Ammon's horn (tissue), 1 donor: ENCODE data around the gene RRAS.
"Not testable (repeated sequence)": the region's sequence is repeated elsewhere in the genome, so short reads cannot be mapped to it uniquely, and the experiment has no call there.

Source experiments
- DNase-seq: peaks from one replicate; pipeline ENCODE4 v3.0.0-alpha.2; 2016; ENCODE audit warnings: low spot score

Gene RRAS

GRCh38 chr19:49654581-49654980, 14.6 kb upstream of the RRAS start:
- no peak for DNase-seq

DNA sequence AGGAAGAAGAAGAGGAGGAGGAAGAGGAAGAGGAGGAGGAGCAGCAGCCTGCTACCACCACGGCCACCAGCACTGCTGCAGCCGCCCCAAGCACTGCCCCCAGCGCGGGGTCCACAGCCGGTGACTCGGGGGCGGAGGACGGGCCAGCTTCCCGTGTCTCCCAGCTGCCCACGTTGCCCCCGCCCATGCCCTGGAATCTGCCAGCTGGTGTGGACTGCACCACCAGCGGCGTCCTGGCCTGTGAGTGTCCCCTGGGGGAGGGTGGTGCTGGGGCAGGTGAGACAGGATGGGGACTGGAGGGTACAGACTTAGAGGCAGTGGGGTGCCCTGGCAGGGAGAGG, 13.5 kb upstream of the RRAS start:
- DNase-seq, result no peak

DNA sequence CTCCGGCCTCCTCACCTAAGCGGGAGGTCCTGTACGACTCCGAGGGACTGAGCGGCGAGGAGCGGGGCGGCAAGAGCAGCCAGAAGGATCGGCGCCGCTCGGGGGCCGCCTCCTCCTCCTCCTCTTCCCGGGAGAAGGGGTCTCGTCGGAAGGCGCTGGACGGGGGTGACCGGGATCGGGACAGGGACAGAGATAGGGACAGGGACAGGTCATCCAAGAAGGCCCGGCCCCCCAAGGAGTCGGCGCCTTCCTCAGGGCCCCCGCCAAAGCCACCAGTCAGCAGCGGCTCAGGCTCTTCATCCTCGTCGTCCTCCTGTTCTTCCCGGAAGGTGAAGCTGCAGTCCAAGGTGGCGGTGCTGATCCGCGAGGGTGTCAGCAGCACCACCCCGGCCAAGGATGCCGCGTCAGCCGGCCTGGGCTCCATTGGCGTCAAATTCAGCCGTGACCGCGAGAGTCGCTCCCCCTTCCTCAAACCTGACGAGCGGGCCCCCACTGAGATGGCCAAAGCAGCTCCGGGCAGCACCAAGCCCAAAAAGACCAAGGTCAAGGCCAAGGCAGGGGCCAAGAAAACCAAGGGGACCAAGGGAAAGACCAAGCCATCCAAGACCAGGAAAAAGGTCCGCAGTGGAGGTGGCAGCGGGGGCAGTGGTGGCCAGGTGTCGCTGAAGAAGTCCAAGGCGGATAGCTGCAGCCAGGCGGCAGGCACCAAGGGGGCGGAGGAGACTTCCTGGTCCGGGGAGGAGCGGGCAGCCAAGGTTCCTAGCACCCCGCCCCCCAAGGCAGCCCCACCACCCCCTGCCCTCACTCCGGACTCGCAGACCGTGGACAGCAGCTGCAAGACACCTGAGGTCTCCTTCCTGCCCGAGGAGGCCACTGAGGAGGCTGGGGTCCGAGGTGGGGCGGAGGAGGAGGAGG, 12.9 kb upstream of the RRAS start:
- no peak for DNase-seq

DNA sequence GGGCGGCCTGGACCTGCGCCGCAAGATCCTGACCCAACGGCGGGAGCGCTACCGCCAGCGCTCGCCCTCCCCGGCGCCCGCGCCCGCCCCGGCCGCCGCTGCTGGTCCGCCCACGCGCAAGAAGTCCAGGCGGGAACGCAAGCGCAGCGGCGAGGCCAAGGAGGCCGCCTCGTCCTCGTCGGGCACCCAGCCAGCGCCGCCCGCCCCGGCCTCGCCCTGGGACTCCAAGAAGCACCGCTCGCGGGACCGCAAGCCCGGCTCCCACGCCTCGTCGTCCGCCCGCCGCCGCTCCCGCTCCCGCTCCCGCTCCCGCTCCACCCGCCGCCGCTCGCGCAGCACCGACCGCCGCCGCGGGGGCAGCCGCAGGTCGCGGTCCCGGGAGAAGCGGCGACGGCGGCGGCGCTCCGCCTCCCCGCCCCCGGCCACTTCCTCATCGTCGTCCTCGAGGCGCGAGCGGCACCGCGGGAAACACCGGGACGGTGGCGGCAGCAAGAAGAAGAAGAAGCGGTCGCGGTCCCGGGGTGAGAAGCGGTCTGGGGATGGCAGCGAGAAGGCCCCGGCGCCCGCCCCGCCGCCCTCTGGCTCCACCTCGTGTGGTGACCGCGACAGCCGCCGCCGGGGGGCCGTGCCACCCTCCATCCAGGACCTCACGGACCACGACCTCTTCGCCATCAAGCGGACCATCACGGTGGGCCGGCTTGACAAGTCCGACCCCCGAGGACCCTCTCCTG, 12.0 kb upstream of the RRAS start:
- DNase-seq, result no peak

GRCh38 chr19:49651029-49651819, 11.3 kb upstream of the RRAS start:
- no peak for DNase-seq

- DNase-seq, result no peak
Observed at GRCh38 chr19:49646586-49646985, 6.6 kb upstream of the RRAS start.

- no peak for DNase-seq
Observed at GRCh38 chr19:49645995-49646394, 6.1 kb upstream of the RRAS start.

GRCh38 chr19:49645592-49645991, 5.6 kb upstream of the RRAS start:
- no peak for DNase-seq

GRCh38 chr19:49643466-49643865, 3.5 kb upstream of the RRAS start:
- no peak for DNase-seq

- no peak for DNase-seq
Observed at GRCh38 chr19:49642492-49643035, 2.6 kb upstream of the RRAS start.

DNA sequence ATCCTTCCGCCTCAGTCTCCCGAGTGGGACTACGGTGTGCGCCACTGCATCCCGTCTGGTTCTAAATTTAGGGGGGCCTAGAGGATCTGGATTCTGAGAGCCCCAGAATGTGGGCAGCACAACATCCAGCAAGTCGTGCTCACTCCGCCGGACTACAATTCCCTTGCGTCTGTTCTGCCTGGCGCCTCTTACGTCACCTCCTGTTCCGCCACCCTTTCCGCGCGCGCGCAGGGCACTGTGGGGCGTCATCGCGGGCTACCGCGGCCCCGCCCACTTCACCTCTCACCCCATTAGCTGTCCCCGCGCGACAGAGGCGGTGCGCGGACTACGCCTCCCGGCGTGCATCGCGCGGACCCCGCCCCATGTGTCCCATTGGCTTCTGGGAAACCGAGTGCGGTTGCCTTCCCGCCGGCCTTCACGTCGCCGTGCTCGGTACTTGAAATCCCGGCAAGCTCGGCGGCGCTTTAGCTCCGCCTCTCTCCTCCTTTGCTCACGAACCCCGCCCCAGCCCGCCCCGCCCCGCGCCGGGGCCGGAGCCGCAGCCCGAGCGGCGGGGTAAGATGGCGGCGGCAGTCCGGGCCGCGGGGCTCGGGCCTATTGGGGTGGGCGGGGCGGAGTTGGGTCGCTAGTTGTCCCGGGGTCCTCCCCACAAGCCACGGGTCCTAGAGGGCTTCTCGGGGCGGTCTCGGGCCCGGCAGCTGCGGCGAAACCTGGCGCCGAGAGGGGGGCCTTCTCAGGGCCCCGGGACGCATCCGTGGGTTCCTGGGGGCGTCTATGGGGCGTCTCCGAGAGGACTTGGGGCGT, 1.9 kb upstream of the RRAS start, which contains the start of gene SCAF1:
SCAF1 (plus strand) TSS at position 522 of the 804 bp plus-strand sequence. CDS start 2,818 bp downstream, outside the sequence.
- DNase-seq, result peak; percentile 99

- DNase-seq, result no peak
Observed at GRCh38 chr19:49639401-49640112, 386 bp downstream of the RRAS start.

- peak; percentile 32 for DNase-seq
Observed at GRCh38 chr19:49637821-49638738, 1.9 kb downstream of the RRAS start.

- no peak for DNase-seq
Observed at GRCh38 chr19:49636233-49636932, 3.6 kb downstream of the RRAS start.

- DNase-seq, result no peak
Observed at GRCh38 chr19:49635530-49636232, 4.3 kb downstream of the RRAS start.

DNA sequence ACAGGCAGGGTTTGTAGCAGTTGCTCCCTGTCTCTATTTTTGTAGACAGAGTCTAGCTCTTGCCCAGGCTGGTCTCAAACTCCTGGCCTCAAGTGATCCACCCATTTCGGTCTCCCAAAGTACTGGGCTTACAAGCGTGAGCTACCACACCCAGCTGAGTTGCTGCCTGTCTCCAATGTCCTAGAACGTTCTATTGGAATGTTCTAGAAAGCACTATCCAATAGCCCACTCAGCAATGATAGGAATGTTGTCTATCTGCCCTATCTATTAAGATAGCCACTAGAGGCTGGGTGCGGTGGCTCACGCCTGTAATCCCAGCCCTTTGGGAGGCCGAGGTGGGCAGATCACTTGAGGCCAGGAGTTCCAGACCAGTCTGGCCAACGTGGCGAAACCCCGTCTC, 6.7 kb downstream of the RRAS start:
- not testable (repeated sequence) for DNase-seq

- no peak for DNase-seq
Observed at GRCh38 chr19:49632576-49632975, 7.4 kb downstream of the RRAS start.

DNA sequence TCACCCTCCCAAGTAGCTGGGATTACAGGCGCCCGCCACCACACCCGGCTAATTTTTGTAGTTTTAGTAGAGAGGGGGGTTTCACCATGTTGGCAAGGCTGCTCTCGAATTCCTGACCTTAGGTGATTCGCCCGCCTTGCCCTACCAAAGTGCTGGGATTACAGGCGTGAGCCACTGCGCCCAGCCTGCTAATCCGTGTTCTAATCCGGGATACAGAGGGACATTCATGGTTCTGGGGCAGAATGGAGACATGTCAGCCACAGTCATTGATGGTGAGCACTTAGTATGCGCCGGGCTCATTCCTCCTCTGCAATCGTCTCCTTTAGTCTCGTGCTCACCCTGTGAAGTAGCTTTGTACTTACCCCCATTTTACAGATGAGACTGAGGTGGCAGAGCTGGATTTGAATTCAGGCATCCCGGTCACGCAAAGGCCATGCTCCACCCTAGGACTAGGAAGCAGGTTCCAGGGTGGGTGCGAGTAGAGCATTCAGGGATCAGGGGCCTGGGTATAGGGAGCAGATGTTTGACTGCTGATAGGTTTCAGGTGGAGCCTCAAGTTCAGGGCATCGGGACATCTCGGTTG, 8.2 kb downstream of the RRAS start:
- DNase-seq, result no peak
